ENCODE measurements around the gene TSPAN17.
A peak's percentile ranks its signal among the peaks of the same experiment; 100 is the strongest.

Gene TSPAN17

GRCh38 chr5:176658007-176658599 is 10.8 kb downstream of the TSPAN17 start:
- no peaks in the 10 kb centered on the region for H3K9me3 Mint-ChIP-seq
- no peak overlapping the region for H3K27ac Mint-ChIP-seq
- peaks cover 6% of the 10 kb centered on the region for H3K36me3 Mint-ChIP-seq (ENCODE audit: low read depth)
- peak; percentile 74 for DNase-seq
- H3K27me3 Mint-ChIP-seq: no peaks in the 10 kb centered on the region
- peaks cover 47% of the 10 kb centered on the region for H3K4me1 Mint-ChIP-seq
- peak overlapping the region; percentile 21 for H3K4me3 Mint-ChIP-seq
- ATAC-seq: peak; percentile 53

- no peak for DNase-seq
- Mint-ChIP-seq H3K4me3 (peak overlapping the region; percentile 34), H3K27me3 (peaks cover 2% of the 10 kb centered on the region), H3K27ac (no peak overlapping the region), H3K36me3 (ENCODE audit: low read depth) (peaks cover 2% of the 10 kb centered on the region), H3K4me1 (peaks cover 39% of the 10 kb centered on the region), H3K9me3 (no peaks in the 10 kb centered on the region)
- no peak for ATAC-seq
Observed at GRCh38 chr5:176658817-176659511, 11.7 kb downstream of the TSPAN17 start.

- H3K4me3 Mint-ChIP-seq: no peak overlapping the region
- H3K9me3 Mint-ChIP-seq: no peaks in the 10 kb centered on the region
- H3K4me1 Mint-ChIP-seq: peaks cover 35% of the 10 kb centered on the region
- ATAC-seq (no peak), DNase-seq (no peak)
- peaks cover 6% of the 10 kb centered on the region for H3K27me3 Mint-ChIP-seq
- H3K36me3 Mint-ChIP-seq (ENCODE audit: low read depth): peaks cover 2% of the 10 kb centered on the region
- no peak overlapping the region for H3K27ac Mint-ChIP-seq
Observed at GRCh38 chr5:176659512-176659839, 12.2 kb downstream of the TSPAN17 start.

- peaks cover 6% of the 10 kb centered on the region for H3K27me3 Mint-ChIP-seq
- H3K36me3 Mint-ChIP-seq (ENCODE audit: low read depth): peaks cover 2% of the 10 kb centered on the region
- peaks cover 32% of the 10 kb centered on the region for H3K4me1 Mint-ChIP-seq
- ATAC-seq (no peak), DNase-seq (no peak)
- no peak overlapping the region for H3K27ac Mint-ChIP-seq
- no peaks in the 10 kb centered on the region for H3K9me3 Mint-ChIP-seq
- H3K4me3 Mint-ChIP-seq: no peak overlapping the region
Observed at GRCh38 chr5:176659860-176660461, 12.7 kb downstream of the TSPAN17 start.

- Mint-ChIP-seq H3K36me3 (ENCODE audit: low read depth) (peaks cover 2% of the 10 kb centered on the region), H3K27me3 (peaks cover 6% of the 10 kb centered on the region), H3K4me1 (peaks cover 29% of the 10 kb centered on the region), H3K27ac (no peak overlapping the region), H3K9me3 (no peaks in the 10 kb centered on the region), H3K4me3 (no peak overlapping the region)
- no peak for DNase-seq
- ATAC-seq: peak; percentile 22
Observed at GRCh38 chr5:176660530-176660859, 13.2 kb downstream of the TSPAN17 start.

GRCh38 chr5:176660860-176661641 is 13.8 kb downstream of the TSPAN17 start:
- Mint-ChIP-seq H3K4me1 (peaks cover 29% of the 10 kb centered on the region), H3K36me3 (ENCODE audit: low read depth) (peaks cover 2% of the 10 kb centered on the region), H3K27me3 (peaks cover 6% of the 10 kb centered on the region), H3K4me3 (no peak overlapping the region), H3K9me3 (no peaks in the 10 kb centered on the region), H3K27ac (no peak overlapping the region)
- DNase-seq (peak; percentile 85), ATAC-seq (peak; percentile 73)

GRCh38 chr5:176661676-176662075 is 14.4 kb downstream of the TSPAN17 start:
- no peak for DNase-seq
- no peak overlapping the region for H3K4me3 Mint-ChIP-seq
- no peak overlapping the region for H3K27ac Mint-ChIP-seq
- H3K9me3 Mint-ChIP-seq: no peaks in the 10 kb centered on the region
- no peaks in the 10 kb centered on the region for H3K36me3 Mint-ChIP-seq (ENCODE audit: low read depth)
- H3K27me3 Mint-ChIP-seq: peaks cover 9% of the 10 kb centered on the region
- no peak for ATAC-seq
- H3K4me1 Mint-ChIP-seq: peaks cover 29% of the 10 kb centered on the region

GRCh38 chr5:176662371-176663333 is 15.4 kb downstream of the TSPAN17 start:
- H3K27ac Mint-ChIP-seq: no peak overlapping the region
- H3K9me3 Mint-ChIP-seq: no peaks in the 10 kb centered on the region
- peaks cover 28% of the 10 kb centered on the region for H3K4me1 Mint-ChIP-seq
- no peak for DNase-seq
- H3K36me3 Mint-ChIP-seq (ENCODE audit: low read depth): no peaks in the 10 kb centered on the region
- H3K27me3 Mint-ChIP-seq: peaks cover 12% of the 10 kb centered on the region
- no peak for ATAC-seq
- H3K4me3 Mint-ChIP-seq: no peak overlapping the region

GRCh38 chr5:176663566-176663965 is 16.3 kb downstream of the TSPAN17 start:
- no peaks in the 10 kb centered on the region for H3K9me3 Mint-ChIP-seq
- peaks cover 19% of the 10 kb centered on the region for H3K4me1 Mint-ChIP-seq
- ATAC-seq (no peak), DNase-seq (no peak)
- H3K36me3 Mint-ChIP-seq (ENCODE audit: low read depth): no peaks in the 10 kb centered on the region
- H3K27ac Mint-ChIP-seq: no peak overlapping the region
- no peak overlapping the region for H3K4me3 Mint-ChIP-seq
- H3K27me3 Mint-ChIP-seq: peaks cover 18% of the 10 kb centered on the region

GRCh38 chr5:176664479-176664878 is 17.2 kb downstream of the TSPAN17 start:
- H3K4me3 Mint-ChIP-seq: no peak overlapping the region
- H3K36me3 Mint-ChIP-seq (ENCODE audit: low read depth): no peaks in the 10 kb centered on the region
- peaks cover 20% of the 10 kb centered on the region for H3K27me3 Mint-ChIP-seq
- DNase-seq (no peak), ATAC-seq (no peak)
- no peaks in the 10 kb centered on the region for H3K9me3 Mint-ChIP-seq
- H3K27ac Mint-ChIP-seq: no peak overlapping the region
- peaks cover 10% of the 10 kb centered on the region for H3K4me1 Mint-ChIP-seq

- Mint-ChIP-seq H3K36me3 (ENCODE audit: low read depth) (no peaks in the 10 kb centered on the region), H3K27ac (no peak overlapping the region), H3K27me3 (peaks cover 20% of the 10 kb centered on the region), H3K4me1 (peaks cover 8% of the 10 kb centered on the region), H3K4me3 (no peak overlapping the region), H3K9me3 (no peaks in the 10 kb centered on the region)
- ATAC-seq: no peak
- DNase-seq: no peak
Observed at GRCh38 chr5:176664886-176665285, 17.6 kb downstream of the TSPAN17 start.

GRCh38 chr5:176665517-176665916 is 18.2 kb downstream of the TSPAN17 start:
- no peak overlapping the region for H3K27ac Mint-ChIP-seq
- DNase-seq: no peak
- H3K27me3 Mint-ChIP-seq: peaks cover 20% of the 10 kb centered on the region
- ATAC-seq: no peak
- H3K4me1 Mint-ChIP-seq: peaks cover 3% of the 10 kb centered on the region
- no peaks in the 10 kb centered on the region for H3K36me3 Mint-ChIP-seq (ENCODE audit: low read depth)
- H3K4me3 Mint-ChIP-seq: no peak overlapping the region
- no peaks in the 10 kb centered on the region for H3K9me3 Mint-ChIP-seq

- ATAC-seq: no peak
- Mint-ChIP-seq H3K4me3 (no peak overlapping the region), H3K36me3 (ENCODE audit: low read depth) (no peaks in the 10 kb centered on the region), H3K9me3 (no peaks in the 10 kb centered on the region), H3K4me1 (no peaks in the 10 kb centered on the region), H3K27me3 (peaks cover 25% of the 10 kb centered on the region), H3K27ac (no peak overlapping the region)
- DNase-seq: no peak
Observed at GRCh38 chr5:176667637-176668036, 20.4 kb downstream of the TSPAN17 start.

- Mint-ChIP-seq H3K4me1 (no peaks in the 10 kb centered on the region), H3K36me3 (ENCODE audit: low read depth) (no peaks in the 10 kb centered on the region), H3K27ac (no peak overlapping the region), H3K4me3 (no peak overlapping the region), H3K27me3 (peaks cover 20% of the 10 kb centered on the region), H3K9me3 (no peaks in the 10 kb centered on the region)
- ATAC-seq (no peak), DNase-seq (no peak)
Observed at GRCh38 chr5:176670449-176670848, 23.2 kb downstream of the TSPAN17 start.

Data from activated naive CD8-positive, alpha-beta T cell treated with anti-CD3 and anti-CD28 coated beads, Interleukin-2, amount 50 U/mL, for 24 hours (primary cell).